ENCODE results near the gene CTNNA2. TPM values are rescaled to one million over a fixed set of nuclear protein-coding genes. Genes with fewer than 3 reads are reported as not detected.
"Not testable (repeated sequence)": the region's sequence is repeated elsewhere in the genome, so short reads cannot be mapped to it uniquely, and the experiment has no call there.

Gene CTNNA2
- polyA plus RNA-seq, 4 donors: 3.9 to 4.6 (median 4.3) TPM

DNA sequence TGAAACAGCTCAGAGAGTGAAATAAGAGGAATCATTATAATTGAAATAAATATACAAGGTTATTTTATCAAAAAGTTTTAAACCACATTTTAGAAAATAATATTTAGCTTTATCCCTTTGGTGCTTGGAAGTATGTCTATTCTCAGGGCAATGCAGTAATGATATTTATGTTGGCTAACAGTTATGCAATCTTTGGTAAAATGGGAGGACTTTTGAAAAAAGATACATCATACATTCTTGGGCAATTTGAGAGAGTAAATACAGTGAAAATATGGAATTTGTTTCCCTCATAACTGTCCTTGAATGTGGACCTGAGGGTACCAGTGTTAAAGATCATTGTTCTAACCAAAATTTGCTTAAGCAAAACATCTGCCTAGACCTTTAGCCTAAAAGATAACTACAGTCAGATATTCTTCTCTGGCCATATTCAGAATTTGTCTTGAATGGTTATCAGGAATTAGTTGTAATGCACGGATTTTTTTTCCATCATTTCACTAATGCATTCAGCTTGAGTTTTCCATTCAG lies 654.5 kb downstream of the CTNNA2 start:
- no peak for DNase-seq (ENCODE audit: low read depth in 4 of 4, low spot score in 3 of 4)

DNA sequence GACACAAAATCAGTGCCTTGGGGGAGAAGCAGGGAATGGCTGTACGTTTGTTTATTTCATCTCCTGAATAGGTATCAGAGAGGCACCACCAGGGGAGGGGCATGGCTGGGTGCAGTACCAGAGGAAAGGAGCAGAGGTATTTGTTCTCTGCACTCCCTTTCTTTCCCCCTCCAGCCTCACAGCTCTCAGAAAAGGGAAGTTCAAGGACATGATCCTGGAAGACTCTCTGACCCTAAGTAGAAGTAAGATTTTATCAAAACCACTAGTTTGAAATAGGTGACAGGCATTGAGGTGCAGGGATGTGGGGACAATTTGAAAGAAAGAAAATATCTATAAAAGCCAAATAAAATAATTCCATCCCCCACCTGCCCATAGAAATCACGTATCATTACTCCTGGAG lies 655.2 kb downstream of the CTNNA2 start:
- DNase-seq (ENCODE audit: low read depth in 4 of 4, low spot score in 3 of 4): no peak

DNA sequence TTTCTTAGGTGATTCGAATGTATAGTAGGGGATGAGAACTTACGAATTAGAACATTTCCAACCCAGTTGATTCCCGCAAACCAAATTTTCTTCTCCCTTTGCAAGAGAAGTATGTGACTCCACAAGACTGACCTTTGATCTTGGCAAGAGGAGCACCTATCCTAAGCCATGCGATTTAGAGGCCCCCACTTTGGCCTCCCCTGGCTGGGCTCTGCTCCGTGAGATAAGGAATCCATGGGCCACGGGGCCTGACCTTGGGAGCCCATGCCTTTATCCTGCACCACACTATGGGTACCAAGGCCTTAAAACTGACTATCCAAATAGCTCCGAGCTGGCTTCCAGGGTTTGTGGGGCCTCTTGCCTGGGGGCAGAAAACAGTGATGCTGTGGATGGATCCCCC lies 656.0 kb downstream of the CTNNA2 start:
- no peak for DNase-seq (ENCODE audit: low read depth in 4 of 4, low spot score in 3 of 4)

DNA sequence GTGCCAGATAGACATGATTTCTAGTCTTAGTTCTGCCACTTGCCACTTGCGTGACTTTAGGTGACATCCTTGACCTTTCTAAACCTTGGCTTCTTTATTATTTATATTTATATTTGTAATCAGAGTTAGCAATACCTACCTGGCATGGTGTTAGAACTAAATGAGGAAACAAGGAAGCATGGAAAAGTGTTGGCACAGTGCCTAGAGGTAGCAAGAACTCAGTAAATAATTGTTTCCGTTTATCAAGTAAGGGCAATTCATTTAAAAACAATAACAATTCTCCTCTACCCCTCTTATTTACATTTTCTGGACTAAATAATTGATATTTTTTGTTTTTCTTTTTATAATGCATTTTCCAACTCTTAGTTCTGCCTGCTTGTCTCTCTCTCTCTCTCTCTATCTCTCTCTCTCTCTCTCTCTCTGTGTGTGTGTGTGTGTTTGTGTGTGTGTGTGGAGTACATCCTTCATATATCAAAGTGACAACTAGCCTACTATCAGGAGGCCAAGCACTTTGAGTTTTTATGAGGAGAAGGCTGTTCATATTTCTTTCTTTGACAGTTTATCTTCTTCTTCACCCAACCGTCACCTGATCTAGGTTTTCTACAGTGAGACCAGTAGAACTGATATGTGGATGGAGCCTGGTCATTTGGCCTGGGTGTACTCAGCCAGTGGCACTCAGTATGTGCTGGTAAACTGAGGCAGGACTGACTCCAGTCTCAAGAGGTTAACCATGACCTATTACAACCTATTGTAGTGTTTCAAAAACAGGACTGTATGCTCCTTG lies 657.2 kb downstream of the CTNNA2 start:
- DNase-seq (ENCODE audit: low read depth in 4 of 4, low spot score in 3 of 4): no peak

DNA sequence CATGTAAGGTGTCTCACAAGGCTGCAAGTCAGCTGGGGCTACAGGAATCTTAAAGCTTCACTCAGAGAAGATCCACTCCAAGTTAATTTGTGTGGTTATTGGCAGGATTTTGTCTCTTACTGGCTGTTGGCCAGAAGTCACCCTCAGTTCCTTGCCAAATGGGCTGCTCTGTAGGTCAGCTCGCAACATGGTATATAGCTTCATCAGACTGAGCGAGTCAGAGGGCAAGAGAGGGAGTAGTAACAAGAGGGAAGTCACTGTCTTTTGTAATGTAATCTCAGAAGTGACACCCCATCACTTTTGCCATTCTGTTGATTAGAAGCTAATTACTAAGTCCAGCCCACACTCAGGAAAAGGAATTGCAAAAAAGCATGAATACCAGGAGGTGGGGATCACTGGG lies 672.2 kb downstream of the CTNNA2 start:
- DNase-seq (ENCODE audit: low read depth in 4 of 4, low spot score in 3 of 4): no peak

DNA sequence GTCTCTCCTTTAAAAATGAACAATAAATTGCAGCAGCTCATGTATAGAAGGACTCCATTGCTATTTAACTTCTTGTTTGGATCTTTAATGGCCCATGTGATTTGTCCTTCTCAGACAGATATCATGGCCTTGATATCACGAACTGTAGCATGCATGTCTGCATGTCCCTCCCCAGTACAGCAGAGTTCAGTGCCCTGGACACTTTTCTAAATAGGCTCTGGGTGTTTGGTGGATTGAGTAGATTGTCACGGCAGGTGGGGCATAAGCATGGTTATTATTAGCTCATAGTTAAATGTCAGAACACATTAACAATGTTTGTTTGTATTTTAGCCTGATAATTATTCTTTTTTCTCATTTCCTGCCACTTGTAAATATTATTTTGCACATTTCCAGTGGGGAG lies 673.4 kb downstream of the CTNNA2 start:
- no peak for DNase-seq (ENCODE audit: low read depth in 4 of 4, low spot score in 3 of 4)

DNA sequence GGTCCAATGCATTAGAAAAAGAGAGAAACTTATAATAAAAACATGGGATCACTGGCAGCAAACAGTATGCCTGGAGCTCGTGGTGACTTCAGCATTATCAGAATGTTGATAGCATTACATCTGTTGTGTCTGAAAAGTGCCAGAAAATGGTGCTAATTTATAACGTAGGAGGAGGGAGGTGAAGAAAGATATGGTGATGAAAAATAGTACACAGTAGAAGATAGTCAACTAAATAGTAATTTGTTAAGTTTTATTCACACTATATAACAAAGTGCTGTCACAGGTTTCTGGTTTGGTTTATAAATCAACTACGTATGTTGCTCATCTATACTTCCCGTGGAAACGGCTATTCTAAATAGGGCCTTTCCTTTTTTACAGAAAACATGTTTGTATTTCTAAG lies 674.3 kb downstream of the CTNNA2 start:
- DNase-seq (ENCODE audit: low read depth in 4 of 4, low spot score in 3 of 4): no peak

DNA sequence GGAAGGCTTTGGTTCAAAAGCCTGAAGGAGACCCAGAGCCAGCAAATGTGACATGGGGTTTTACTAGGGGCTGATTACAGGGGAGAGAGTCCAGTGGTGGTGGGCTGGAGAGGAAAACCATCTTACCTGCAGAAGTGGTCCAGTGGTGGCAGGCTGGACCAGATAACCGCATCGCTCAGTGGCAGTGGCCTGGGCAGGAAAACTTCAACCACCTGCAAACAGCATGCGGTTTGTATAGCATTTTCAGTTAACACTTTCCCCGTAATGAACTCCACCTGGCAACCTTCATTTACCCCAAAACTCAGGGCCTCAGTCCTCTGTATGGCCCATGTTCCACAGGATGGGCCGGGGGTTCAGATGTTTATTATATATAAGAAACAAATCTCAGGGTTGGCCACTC lies 677.3 kb downstream of the CTNNA2 start:
- no peak for DNase-seq (ENCODE audit: low read depth in 4 of 4, low spot score in 3 of 4)

DNA sequence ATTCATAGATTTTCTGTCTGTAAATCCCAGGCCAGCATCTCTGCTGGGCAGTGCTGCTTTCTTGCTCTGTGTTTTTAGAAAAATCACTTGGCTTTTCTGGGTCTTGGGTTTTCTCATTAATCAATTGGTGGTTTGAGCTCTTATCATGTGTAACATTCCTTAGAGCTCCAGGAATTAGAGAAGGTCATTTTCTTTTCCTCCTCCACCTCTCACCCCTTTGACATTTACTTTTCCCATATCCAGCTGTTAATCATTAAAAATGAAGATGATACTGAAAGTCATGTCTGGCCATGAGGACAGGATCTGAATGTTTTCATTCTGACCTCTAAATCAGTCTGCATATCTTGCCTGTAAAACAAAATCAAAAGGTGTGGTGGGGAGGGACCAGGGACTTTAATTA lies 680.7 kb downstream of the CTNNA2 start:
- DNase-seq (ENCODE audit: low read depth in 4 of 4, low spot score in 3 of 4): no peak

DNA sequence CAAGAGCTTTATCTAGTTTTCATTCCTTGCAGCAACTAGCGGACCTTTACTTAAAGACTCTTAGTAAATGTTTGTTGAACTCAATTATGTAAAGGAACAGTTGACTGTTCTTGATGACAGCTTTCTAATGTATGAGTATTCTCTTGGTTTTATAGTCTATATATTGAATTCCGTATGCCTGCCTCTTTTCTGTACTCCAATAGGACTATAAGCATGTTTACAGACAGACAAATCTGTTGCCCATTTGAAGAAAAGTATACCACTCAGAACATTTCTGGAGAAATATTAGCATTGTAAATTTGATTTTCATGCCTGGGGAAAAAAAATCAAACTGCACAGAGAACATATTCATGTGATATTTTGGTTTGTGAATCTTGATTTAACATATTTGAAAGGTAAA lies 682.2 kb downstream of the CTNNA2 start:
- DNase-seq (ENCODE audit: low read depth in 4 of 4, low spot score in 3 of 4): no peak

DNA sequence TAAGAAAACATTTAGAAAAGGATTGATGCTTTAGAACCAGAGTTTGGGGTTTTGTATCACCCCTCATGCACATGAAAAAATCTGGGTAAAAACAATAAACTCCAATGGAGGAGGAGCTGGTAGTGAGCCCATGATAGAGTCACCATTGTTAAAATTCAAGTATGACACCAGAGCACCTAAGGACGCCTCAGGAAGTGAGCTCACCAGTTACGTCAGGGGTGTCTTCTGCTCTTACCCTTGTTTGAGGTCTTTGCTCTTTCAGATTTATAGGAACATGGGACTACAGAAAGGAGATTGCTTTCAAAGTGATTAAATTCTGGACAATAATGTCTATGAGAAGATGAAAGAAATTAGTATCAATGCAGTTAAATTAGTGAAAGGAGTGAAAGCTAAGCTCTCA lies 685.2 kb downstream of the CTNNA2 start:
- no peak for DNase-seq (ENCODE audit: low read depth in 4 of 4, low spot score in 3 of 4)

DNA sequence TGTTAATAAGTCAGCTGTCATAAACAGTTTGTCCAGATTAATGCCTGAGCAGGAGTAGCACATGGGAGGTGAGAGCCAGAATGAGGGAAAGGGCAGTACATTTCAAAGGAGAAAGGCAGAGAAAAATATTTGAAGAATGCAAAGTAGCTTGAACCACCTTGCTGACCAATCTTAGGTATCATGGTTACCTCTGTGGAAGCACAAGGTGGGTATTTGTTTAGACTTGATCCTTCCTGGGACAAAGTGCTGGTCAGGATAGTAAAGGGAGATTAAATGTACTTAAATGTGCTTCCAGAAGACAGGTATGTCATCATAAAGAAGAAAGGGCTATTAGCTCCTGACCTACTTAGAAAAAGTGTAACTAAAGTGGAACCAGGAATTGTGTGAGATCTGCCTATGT lies 686.7 kb downstream of the CTNNA2 start:
- DNase-seq (ENCODE audit: low read depth in 4 of 4, low spot score in 3 of 4): no peak

DNA sequence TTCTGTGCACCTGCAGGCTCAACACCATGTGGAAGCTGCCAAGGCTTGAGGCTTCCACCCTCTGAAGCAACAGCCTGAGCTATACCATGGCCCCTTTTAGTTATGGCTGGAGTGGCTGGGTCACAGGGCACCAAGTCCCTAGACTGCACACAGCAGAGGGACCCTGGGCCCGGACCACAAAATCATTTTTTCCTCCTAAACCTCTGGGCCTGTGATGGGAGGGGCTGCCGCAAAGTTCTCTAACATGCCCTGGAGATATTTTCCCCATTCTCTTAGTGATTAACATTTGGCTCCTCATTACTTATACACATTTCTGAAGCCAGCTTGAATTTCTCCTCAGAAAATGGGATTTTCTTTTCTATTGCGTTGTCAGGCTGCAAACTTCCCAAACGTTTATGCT lies 691.1 kb downstream of the CTNNA2 start:
- DNase-seq (ENCODE audit: low read depth in 4 of 4, low spot score in 3 of 4): not testable (repeated sequence)

DNA sequence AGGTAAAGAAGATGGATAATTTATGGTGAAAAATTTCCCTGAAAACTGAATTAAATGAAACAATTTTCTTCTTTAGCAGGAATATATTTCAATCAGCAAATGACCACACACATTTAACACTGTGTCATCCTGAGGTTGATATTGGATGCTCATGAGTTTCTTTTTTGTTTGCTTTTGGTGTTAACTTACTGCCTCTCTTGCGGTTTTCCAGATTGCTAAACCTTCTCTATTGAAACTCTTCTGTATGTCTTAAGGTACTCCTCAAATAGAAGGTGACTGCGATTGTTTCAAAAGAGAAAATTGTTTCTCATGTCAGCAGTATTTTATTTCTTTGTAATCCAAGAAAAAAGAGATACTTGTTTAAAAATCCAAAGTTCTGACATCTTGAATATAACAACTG lies 692.6 kb downstream of the CTNNA2 start:
- no peak for DNase-seq (ENCODE audit: low read depth in 4 of 4, low spot score in 3 of 4)

DNA sequence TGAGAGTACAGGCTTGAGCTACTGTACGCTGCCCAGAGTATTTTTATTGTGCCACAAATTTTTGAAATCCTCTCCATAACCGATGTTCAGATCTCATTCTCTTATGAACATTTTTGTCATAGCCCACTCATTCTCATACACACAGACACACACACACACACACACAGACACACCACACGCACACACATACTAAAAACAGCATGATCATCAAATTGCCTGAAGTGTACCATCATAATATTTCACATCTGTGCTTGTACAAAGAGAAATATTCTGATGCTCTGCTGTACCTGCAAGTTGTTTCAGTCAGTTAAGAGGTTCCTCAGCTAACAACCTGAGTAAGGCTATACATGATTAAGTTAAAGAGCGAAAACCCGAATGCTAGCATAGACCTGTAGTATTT lies 696.6 kb downstream of the CTNNA2 start:
- DNase-seq (ENCODE audit: low read depth in 4 of 4, low spot score in 3 of 4): no peak

DNA sequence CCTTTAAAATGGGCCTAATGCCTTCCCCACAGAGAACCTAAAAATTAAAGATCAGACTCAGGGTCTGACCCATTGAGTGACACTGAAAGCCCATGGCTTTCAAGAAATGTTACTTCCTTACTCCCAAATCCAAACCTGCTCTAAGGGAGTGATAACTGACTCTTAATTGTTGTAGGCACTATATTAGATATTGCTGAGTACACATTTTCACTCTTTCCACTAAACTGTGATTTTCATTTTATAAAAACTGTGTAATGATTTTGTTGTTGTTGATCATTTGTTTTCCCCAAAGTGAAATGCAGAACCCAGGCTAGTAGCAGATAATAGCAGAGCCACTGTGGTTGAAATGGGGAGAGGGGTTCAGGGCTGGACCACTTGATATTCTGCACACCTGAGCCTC lies 704.6 kb downstream of the CTNNA2 start:
- DNase-seq (ENCODE audit: low read depth in 4 of 4, low spot score in 3 of 4): no peak

DNA sequence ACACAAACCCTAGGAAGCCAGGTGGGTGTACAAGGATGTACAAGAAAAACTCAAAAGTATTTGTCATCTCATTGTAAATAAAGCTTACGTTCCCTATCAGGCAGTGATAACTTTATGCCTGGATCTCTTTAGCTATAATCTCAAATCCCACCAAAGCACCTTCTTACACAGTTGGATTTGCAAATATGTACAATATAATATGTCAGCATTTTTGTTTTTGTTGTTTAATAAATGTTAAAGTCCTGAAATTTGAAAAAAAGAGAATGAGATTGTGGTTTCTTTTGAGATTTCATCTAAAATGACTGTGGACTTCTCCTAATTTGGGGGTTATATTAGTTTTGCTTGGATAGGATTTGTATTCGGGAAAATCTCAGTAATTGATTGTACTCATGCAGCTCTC lies 709.8 kb downstream of the CTNNA2 start:
- no peak for DNase-seq (ENCODE audit: low read depth in 4 of 4, low spot score in 3 of 4)

DNA sequence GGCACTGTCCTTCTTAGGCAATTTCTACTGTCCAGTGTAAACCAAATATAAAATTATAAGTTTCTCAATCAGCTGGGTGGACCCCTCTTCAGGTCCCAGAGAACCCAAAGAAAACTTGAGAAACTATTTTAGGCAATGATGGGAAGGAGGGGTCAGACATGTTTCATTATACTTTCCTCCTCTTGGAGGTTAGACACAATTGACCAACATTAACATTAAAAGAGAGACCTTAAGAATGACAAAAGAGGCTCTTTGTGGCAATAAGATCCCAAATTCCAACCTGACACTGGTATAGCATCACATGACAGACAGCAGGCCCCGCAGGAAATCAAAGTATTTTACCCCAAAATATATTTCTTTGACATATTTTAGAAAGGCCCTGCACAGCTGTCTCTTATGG lies 718.6 kb downstream of the CTNNA2 start:
- DNase-seq (ENCODE audit: low read depth in 4 of 4, low spot score in 3 of 4): no peak

DNA sequence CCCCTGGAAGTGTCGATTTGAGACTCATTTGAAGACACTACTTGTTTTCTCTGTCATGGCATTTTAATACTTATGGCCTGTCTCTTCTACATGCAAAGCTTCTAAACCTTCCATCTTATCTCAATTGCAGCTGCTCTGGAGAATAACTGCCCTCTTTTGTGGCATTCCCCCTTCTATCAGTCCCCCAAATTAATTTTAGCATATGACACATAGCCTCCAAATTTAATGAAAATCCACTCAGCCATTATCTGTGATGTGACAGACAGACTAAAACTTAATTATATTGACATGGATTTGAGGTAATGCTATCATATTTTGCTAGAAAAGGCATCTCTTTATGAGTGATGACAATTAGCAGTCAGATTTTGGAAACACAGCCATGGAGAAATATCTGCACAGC lies 720.5 kb downstream of the CTNNA2 start:
- no peak for DNase-seq (ENCODE audit: low read depth in 4 of 4, low spot score in 3 of 4)

DNA sequence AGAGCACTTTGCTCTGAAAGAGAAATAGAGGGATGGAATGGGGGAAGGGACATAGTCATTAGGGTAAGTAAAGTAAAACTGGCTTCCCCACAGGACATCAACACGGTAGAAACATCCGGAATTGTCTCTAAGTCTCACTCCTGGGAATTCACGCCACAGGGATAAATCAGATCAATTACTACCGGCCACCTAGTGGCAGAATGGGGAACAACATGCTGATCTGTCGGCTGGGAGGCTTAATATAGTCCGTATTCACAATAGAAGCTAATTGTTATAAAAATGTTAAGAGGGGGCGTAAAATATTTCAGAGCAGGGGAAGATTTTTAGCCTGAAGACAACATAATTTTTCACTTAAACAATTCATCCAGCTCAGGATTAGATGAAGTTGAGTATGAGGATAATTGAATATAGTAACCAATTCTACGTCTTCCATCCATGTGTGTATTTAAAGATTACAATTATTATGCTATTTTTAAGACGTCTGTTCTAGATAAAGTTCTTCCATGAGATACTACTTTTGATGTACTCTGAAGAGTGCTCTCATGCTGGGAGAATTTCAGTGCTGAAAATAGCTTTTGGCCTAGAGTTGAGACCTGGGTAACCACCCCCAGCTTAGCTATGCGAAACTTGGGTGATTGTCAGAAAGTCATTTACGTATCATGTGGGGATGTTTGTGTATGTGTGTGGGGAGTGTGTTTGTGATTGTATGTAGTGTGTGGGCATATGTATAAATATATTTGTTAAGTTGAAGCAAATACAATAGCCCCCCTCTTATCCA lies 726.0 kb downstream of the CTNNA2 start:
- DNase-seq (ENCODE audit: low read depth in 4 of 4, low spot score in 3 of 4): no peak

DNA sequence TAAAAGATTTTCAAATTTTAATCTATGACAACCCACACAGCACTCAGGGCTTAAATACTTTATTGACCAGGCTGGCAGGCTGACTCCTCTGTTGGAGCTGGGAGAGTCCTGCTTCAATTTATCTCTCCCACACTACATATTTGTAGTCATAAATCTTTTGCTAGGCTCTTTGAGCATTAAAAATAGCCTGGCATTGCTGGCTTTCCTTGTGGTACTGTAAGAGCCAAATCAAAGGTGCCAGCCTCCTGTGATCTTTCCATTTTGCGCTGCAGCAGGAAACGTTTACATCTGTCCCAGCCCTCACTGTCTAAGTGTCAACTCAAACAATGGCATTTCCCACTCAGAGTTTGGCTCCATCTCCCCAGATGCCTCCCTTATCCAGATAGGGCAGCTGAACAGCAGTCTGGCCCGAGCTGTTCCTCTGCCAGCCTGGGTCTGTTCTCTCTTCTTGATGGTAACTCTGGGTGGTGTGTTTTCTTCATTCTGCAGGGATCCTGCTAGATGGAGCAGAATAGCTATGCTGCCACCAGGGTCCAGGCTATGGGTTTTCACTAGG lies 729.6 kb downstream of the CTNNA2 start:
- DNase-seq (ENCODE audit: low read depth in 4 of 4, low spot score in 3 of 4): no peak

Data from right renal pelvis (tissue), 4 donors.